Fibroblast of lung (primary cell): ENCODE data around the gene PIK3C3.

Experiments used
- CTCF ChIP-seq, 2 donors: IDR thresholded peaks in 1 of 2; conservative IDR thresholded peaks in 1 of 2; 1 replicate in 1 of 2; 2 replicates in 1 of 2; pipeline ENCODE4 v1.5.1; 2011 to 2012; ENCODE audit warnings: low read length in 2 of 2, control low read depth in 1 of 2, inconsistent platforms in 1 of 2, low read depth in 1 of 2, mild to moderate bottlenecking in 1 of 2
- EZH2 ChIP-seq: IDR thresholded peaks from 2 replicates; pipeline ENCODE4 v1.5.1; 2012; ENCODE audit warnings: low read length, control low read depth, mild to moderate bottlenecking; ENCODE audit errors: missing control alignments

- TF ChIP-seq CTCF (conservative IDR thresholded peaks at IDR 0.05 in 1 of 2, IDR thresholded peaks at IDR 0.05 in 1 of 2; ENCODE audit: low read depth in 1 of 2, low read length in 2 of 2) (no peak), EZH2 (no peak)
These were observed 654 bp downstream of the PIK3C3 start for GRCh38 chr18:41955688-41956087.
